Right ventricle myocardium inferior (tissue), 1 donor: Measurements from ENCODE around the gene EIF2S1. TPM values are rescaled to one million over a fixed set of nuclear protein-coding genes. Genes with fewer than 3 reads are reported as not detected.
"Not testable (repeated sequence)": the region's sequence is repeated elsewhere in the genome, so short reads cannot be mapped to it uniquely, and the experiment has no call there.

Source experiments
- ATAC-seq: fragments of 200-7000 bp; cut with Tn5 transposase; one replicate; pipeline ENCODE4 v1.9.1; 2020; ENCODE audit warnings: mild to moderate bottlenecking, moderate library complexity
- DNase-seq: peaks from one replicate; pipeline ENCODE4 v3.0.0; 2021; ENCODE audit errors: missing footprints
- intact Hi-C: fragments of 100-400 bp; cut with DNase I; formaldehyde crosslinking; loops from one replicate; pipeline ENCODE4 v1.11.0; 2022
- total RNA-seq: library from RNA; stranded (reverse); fragmentation: NEBNext Ultra II Directional; extraction: Animal tissue kit (Norgen Biotek cat#: 25700); gene quantifications from one replicate; pipeline ENCODE4 v1.2.1, GENCODE V29; 2021
- donor health status: DM: no; HTN: yes; CAD: no; lungs with severe emphysema.

The EIF2S1 gene
- total RNA-seq, 1 donor from 2014 or later, result 101 TPM

- ATAC-seq (no peak), DNase-seq (no peak)
- intact Hi-C loops, result no loop called here
Measured at GRCh38 chr14:67400434-67400833, 40.3 kb downstream of the EIF2S1 start.

GRCh38 chr14:67405771-67406170 lies 45.6 kb downstream of the EIF2S1 start:
- no peak for DNase-seq
- intact Hi-C loops, result no loop called here

GRCh38 chr14:67408122-67408801 lies 48.1 kb downstream of the EIF2S1 start:
- DNase-seq, intact Hi-C loops, ATAC-seq: not testable (repeated sequence)

More at GRCh38 chr14:67405771-67406170, 45.6 kb downstream of the EIF2S1 start:
- ATAC-seq, result no peak

GRCh38 chr14:67409461-67409860 lies 49.3 kb downstream of the EIF2S1 start:
- no peak for ATAC-seq
- no peak for DNase-seq
- intact Hi-C loops, result no loop called here

GRCh38 chr14:67410313-67410712 lies 50.2 kb downstream of the EIF2S1 start:
- intact Hi-C loops, result no loop called here
- DNase-seq (no peak), ATAC-seq (no peak)

- ATAC-seq, result no peak
- intact Hi-C loops, result no loop called here
Measured at GRCh38 chr14:67411370-67411769, 51.2 kb downstream of the EIF2S1 start.

GRCh38 chr14:67411820-67412421 lies 51.8 kb downstream of the EIF2S1 start, which contains the start of gene PLEK2:
PLEK2 (minus strand) TSS chr14:67412165; CDS start chr14:67412059, 106 bp downstream.
- ATAC-seq, result no peak
- no peak for DNase-seq
- intact Hi-C loops, result no loop called here

More at GRCh38 chr14:67411370-67411769, 51.2 kb downstream of the EIF2S1 start:
- DNase-seq, result no peak

GRCh38 chr14:67413806-67414769 lies 54.0 kb downstream of the EIF2S1 start:
- ATAC-seq, result no peak
- DNase-seq, result no peak
- intact Hi-C loops, result no loop called here

GRCh38 chr14:67415610-67416009 lies 55.5 kb downstream of the EIF2S1 start:
- intact Hi-C loops, ATAC-seq, DNase-seq: not testable (repeated sequence)

- ATAC-seq, result no peak
- intact Hi-C loops, result no loop called here
Measured at GRCh38 chr14:67416085-67416484, 56.0 kb downstream of the EIF2S1 start.

GRCh38 chr14:67416810-67417209 lies 56.7 kb downstream of the EIF2S1 start:
- ATAC-seq (no peak), DNase-seq (no peak)
- intact Hi-C loops, result no loop called here

More at GRCh38 chr14:67416085-67416484, 56.0 kb downstream of the EIF2S1 start:
- no peak for DNase-seq

- ATAC-seq (no peak), DNase-seq (no peak)
- intact Hi-C loops, result no loop called here
Measured at GRCh38 chr14:67417633-67418032, 57.5 kb downstream of the EIF2S1 start.

GRCh38 chr14:67418401-67419191 lies 58.5 kb downstream of the EIF2S1 start:
- intact Hi-C loops, result no loop called here
- ATAC-seq (no peak), DNase-seq (no peak)

GRCh38 chr14:67420102-67420739 lies 60.1 kb downstream of the EIF2S1 start:
- no peak for DNase-seq
- intact Hi-C loops, result loop anchor here (10.0 kb wide), 1 partner anchor 285 kb away; the partner anchor contains the start of gene RDH12
- no peak for ATAC-seq

GRCh38 chr14:67421356-67422224 lies 61.5 kb downstream of the EIF2S1 start:
- intact Hi-C loops, result loop anchor here (10.0 kb wide), 1 partner anchor 283 kb away; the partner anchor contains the start of gene RDH12
- DNase-seq (no peak), ATAC-seq (no peak)

- ATAC-seq (no peak), DNase-seq (no peak)
- intact Hi-C loops, result loop anchor here (10.0 kb wide), 1 partner anchor 281 kb away; the partner anchor contains the start of gene RDH12
Measured at GRCh38 chr14:67423424-67423823, 63.3 kb downstream of the EIF2S1 start.

- ATAC-seq, result no peak
- intact Hi-C loops, result loop anchor here (10.0 kb wide), 1 partner anchor 280 kb away; the partner anchor contains the start of gene RDH12
Measured at GRCh38 chr14:67424539-67424938, 64.4 kb downstream of the EIF2S1 start.

More at GRCh38 chr14:67424539-67424938, 64.4 kb downstream of the EIF2S1 start:
- DNase-seq, result no peak
